Measurements from ENCODE around the gene REXO4. TPM values are rescaled to one million over a fixed set of nuclear protein-coding genes. Genes with fewer than 3 reads are reported as not detected.

Gene REXO4
- total and polyA plus RNA-seq, 2 donors (not counting 1 experiment from before 2014, with no cell fraction given), result 25.0 to 37.1 TPM

DNA sequence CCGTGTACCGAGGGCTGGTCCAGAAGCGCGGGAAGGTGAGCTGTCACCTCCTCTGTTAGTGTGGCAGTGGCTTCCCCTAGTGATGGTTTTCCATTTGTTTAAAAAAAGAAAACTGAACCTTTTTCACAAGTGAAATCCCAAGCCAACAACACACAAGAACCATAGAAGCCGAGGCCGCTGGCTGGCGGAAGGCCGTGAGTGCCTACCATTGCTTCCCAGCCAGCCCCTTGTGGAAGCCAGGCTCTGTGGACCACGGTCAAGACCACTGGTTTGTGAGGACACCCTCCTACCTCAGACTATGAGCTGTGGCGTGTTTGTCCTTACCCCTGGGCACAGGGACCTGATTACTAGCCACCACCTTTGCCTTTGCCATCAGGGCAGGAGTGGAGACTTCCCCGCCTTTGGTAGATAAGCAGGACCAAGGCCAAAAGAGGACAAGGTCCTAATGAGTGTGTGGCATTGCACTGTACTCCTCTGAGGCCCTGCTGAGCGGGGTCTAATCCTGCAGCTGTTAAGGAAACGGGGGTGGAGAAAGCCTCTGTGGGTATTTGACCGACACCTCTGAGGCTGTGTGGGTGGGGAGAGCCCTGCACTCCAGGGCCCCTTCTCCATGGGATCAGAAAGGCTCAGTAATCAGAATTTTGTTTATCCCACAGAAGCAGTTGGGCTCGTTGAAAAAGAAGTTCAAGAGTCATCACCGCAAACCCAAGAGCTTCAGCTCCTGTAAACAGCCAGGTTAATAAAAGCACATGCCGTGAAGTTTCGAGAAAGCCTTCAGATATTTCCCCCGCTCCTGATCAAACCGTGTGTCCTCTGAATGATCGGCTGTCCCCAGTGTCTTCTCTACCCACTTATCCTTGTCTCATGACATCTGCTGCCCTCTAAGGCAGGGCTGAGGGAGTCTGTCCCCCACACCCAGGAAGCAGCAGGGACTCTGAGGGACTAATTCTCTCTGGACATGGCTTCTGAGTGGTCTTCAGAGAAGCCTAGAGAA lies 57.1 kb downstream of the REXO4 start:
- peaks cover 38% of the 10 kb centered on the region for H4K20me1 ChIP-seq (ENCODE audit: control insufficient read depth, insufficient read depth, low read length, poor library complexity, severe bottlenecking)

More for the DNA sequence above, 57.1 kb downstream of the REXO4 start:
- H3K4me2 ChIP-seq (replicated peaks; ENCODE audit: low read depth, low read length, poor library complexity, severe bottlenecking), result no peak overlapping the region
- Mint-ChIP-seq H3K4me3 (no peak overlapping the region), H3K27ac (no peak overlapping the region), H3K9me3 (ENCODE audit: insufficient read depth) (no peaks in the 10 kb centered on the region), H3K4me1 (peaks cover 24% of the 10 kb centered on the region), H3K27me3 (no peaks in the 10 kb centered on the region)
- no peak for TF ChIP-seq CTCF (IDR thresholded peaks at IDR 0.05)
- no peak overlapping the region for H3K9ac ChIP-seq (ENCODE audit: low read length)
- CTCF ChIA-PET, result interaction anchor here (1.1 to 2.0 kb wide), 2 partner anchors 13 to 42 kb away, joined by 3 to 7 read pairs; partner anchors contain the start of genes MED22 and RPL7A
- H3K79me2 ChIP-seq (ENCODE audit: control insufficient read depth, insufficient read depth, low read length), result peaks cover 33% of the 10 kb centered on the region
- DNase-seq (no peak), ATAC-seq (ENCODE audit: low read depth) (no peak)
- no peak overlapping the region for H3K27ac ChIP-seq (ENCODE audit: low read length in 2 of 2)
- no peak overlapping the region for H2AFZ ChIP-seq (ENCODE audit: insufficient read depth, low read depth, low read length, poor library complexity, severe bottlenecking)
- H3K4me1 ChIP-seq (ENCODE audit: control insufficient read depth in 2 of 2, insufficient read depth in 2 of 2, low read length in 2 of 2), result peaks cover 11 to 19% of the 10 kb centered on the region in 2 donors
- H3K27me3 ChIP-seq (replicated peaks in 1 of 4; ENCODE audit: control extremely low read depth in 1 of 4, control insufficient read depth in 3 of 4, insufficient read depth in 4 of 4, low read length in 3 of 4), result no peaks in the 10 kb centered on the region
- peaks cover 0 to 3% (median 0%) of the 10 kb centered on the region in 3 donors for H3K9me3 ChIP-seq (ENCODE audit: control extremely low read depth in 1 of 3, control insufficient read depth in 2 of 3, insufficient read depth in 1 of 3, low read length in 2 of 3)
- peaks cover 0 to 68% of the 10 kb centered on the region in 2 experiments for H3K36me3 ChIP-seq (replicated peaks in 1 of 2; ENCODE audit: control extremely low read depth in 1 of 2, control insufficient read depth in 1 of 2, extremely low read depth in 1 of 2, insufficient read depth in 2 of 2, low read length in 1 of 2)
- 88% methylated on average over 17 of the region's 21 CpGs for WGBS (ENCODE audit: insufficient coverage)
- no peak overlapping the region for H3K4me3 ChIP-seq (ENCODE audit: control extremely low read depth in 1 of 5, extremely low read depth in 1 of 5, insufficient read depth in 1 of 5, low read depth in 2 of 5, low read length in 4 of 5)
- intact Hi-C loops (cut with micrococcal nuclease), result no loop called here
- POLR2A ChIA-PET, result interaction anchor here (1.0 kb wide), 1 partner anchor 12 kb away, joined by 3 read pairs; the partner anchor contains the start of genes MED22 and RPL7A
